Activated naive CD4-positive, alpha-beta T cell treated with Interleukin-2 at 50 U/mL for 16 hours (primary cell): ENCODE data around the gene ABCA2.

Experiments
- DNase-seq: peaks from one replicate; pipeline ENCODE4 v3.0.0-alpha.2; 2020

Gene ABCA2

DNA sequence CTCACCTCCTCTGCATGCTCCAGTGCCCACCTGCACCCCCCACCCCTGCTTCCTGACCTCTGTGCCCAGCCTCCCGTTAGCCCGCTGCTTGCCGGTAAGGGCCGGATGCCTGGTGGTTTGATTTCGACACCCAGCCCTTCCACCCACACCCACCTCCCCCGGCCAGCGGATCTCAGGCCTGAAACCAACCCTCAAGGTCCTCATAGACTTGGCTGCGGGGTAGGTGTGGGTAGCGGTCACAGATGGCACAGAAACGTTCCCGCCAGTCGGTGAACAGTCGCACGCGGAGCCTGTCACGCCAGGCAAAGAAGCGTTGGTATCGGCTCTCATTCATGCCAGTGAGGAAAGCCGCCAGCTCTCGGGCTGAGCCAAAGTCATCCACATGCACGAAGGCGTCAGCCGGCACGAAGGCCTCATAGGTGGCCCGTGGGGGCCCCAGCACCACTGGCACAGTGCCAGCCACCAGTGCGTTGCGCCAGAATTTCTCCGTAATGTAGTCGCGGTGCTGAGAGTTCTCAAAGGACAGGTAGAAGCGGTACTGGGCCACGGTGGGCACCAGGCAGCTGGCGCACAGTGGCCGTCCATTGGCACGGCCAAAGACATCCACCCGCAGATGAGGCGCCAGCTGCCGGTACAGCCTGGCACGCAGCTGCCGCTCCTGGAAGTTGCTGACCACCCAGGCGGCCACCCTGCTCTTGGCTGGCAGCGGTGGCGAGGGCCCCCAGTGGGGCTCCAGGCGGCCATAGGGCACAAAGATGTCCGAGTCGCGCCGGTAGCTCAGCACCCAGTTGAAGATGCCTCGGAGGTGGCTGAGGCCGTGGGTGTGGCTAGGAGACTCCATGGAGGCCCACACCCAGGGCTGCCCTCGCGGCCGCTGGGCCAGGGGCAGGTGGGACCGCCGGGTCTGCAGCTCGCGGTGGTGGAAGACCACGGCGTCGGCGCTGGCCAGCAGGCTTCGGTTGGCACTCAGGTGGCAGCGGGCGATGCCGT is 2.8 kb upstream of the ABCA2 start:
- DNase-seq = peak; percentile 74

DNA sequence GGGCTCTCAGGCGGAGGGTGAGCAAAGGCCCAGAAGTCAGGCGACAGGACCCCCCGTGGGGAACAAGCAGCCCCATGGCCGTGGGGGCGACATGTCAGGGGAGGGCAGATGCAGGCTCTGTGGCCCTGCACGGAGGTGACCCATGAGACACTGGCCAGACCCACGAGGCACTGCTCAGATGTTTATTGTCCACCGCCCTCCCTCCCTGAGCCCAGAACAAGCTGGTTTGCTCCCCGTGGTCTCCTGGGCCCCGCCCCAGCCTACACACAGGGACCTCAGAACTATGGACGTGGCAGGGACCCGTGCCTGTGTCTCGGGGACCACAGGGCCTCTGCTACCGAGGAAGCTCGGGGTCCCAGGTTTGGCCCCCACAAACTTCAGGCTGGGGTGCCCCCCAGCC is 2.0 kb upstream of the ABCA2 start:
- no peak for DNase-seq

DNA sequence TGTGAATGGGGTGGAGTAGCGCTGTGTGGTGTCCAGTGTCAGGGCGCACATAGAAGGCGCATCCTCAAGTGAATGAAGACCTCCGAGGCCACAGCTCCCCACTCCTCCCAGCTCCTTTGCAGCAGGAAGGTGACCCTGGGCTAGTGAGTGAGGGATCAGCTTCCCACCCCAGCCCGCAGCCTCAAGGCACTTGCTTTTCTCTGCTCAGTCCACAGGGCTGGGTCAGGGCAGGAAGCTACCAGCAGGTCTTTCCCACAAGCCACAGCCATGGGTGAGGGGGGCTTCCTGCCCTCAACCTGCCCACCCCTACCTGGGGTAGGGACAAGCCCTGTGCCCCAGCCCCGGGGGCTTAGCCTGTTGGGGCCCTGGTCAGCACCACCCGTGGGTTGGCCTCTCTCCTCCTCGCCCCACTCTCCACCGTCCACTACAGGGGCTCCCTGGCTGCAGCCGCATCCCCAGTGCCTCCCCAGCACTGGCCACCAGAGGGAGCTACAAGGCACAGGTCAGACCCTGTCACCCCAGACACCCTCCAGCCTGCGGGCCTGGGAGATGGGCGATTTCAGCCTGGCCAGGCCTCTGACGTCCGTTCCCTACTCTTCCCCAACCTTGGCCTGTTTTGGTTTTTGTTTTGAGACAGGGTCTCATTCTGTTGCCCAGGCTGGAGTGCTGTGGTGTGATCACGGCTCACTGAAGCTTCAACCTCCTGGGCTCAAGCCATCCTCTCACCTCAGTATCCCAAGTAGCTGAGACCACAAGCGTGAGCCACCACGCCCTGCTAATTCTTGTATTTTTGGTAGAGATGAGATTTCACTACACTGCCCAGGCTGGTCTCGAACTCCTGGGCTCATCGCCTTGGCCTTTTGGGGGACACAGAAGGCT is 1.3 kb upstream of the ABCA2 start:
- peak; percentile 79 for DNase-seq

DNA sequence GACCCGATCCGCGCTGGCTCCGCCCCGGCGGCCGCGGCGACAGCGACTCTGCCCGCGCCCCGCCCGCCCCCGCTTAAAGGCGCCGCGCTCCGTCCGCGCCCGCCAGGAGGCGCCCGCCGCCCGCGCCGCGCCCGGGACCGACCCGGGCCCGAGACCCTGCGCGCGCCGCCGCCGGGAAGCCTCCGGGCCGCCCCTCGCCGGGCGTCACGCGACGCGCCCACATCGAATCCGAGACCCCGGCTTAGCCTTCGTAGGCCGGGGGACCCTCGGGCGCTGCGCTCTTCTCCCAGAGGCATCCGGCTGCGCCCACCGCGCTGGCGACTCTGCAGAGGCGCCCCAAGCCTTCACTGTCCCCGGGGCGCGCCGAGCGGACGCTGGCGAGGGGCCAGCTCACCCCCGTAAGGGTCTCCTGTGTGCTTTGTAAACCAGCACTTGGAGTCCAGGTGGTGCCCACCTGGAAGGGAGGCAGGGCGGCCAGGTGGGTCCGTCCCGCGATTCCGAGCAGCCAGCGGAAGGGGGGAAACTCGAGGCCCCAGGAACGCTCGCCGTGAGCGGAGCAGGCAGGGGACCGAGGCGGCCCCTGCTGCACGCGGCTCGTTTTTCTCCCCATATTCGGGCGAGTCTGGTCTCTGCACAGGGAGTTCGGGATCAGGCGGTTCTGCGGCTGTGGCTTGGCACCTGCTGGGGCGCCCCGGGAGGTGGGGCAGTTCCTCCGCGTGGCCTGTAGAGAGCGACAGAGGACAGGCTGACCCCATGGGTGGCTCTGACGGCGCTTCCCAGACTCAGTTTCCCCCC is 423 bp upstream of the ABCA2 start:
- peak; percentile 71 for DNase-seq

DNA sequence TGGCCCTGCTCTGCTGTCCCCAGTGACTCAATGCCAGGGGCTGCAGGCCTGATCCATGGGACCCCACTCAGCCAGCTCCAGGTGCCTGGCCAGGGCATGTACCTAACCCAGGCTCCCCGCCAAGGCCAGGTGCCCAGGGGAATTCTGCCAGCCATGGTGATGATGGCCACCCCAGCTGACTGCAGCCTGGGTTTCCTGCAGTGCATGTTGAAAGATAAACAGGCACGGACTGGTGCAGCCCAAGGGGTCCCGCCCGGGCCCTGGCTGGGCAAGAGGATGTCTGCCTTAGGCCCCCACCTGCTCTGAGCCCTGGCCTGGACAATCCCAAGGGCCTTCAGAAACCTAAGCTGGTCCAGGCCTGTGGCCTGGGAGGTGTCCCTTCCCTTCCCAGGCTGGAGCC is 1.2 kb downstream of the ABCA2 start:
- no peak for DNase-seq

DNA sequence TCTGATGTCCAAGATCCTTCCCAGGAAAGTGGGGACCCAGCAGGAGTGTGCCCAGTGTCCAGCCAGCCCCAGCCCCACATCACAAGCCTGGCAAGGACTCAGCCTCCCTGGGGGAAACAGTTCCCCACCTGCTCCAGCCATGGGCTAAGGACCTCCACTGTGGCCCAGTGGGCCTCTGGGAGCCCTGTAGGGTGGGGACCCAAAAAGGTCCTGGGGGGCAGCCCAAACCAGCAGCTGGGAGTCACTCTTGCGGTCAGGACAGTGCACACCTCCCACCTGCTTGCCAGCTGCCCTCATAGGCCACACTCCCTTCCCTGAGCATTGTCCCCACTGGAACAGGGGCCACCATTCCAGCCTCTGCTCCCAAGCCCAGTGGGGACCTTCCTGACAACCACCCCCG is 1.7 kb downstream of the ABCA2 start:
- DNase-seq = no peak

DNA sequence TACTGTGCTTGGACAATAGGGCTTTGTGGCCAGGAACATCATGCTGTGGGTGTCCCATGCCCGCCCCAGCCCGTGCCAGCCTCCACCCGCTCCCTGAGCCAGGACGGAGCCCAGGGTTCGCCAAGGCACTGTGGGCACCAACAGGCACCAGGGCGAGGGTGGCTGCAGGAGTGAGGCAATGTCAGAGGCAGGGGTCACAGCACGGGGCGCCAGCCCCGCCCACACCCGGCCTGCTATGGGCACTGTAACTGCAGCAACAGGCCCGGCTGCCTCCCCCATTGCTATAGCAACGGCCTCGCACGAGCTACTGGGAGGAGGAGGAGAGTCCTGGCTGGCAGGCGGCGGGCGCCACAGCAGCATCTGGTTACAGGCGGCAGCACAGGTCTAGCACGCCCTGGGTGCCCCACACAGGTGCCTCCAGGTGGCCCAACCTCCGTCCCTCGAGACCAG is 2.5 kb downstream of the ABCA2 start:
- no peak for DNase-seq

DNA sequence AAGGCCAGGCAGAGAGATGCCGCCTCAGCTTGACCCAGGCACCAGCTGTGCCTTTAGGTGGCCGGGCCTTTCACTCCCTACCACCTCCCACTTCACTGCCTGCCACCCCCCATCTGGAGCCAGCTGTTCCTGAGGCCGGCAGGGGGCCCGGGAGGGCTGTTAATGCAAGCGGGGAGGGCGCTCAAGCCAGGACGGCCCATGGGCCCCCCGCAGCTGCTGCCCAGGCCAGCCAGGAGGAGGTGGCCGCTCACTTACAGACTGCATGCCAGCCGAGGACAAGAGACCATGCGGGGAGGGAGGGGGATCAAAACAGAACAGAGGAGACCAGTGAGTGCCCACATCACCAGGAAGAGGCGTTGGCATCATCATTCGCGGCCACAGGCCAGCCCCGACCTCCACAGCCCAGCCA is 4.5 kb downstream of the ABCA2 start:
- DNase-seq = no peak

DNA sequence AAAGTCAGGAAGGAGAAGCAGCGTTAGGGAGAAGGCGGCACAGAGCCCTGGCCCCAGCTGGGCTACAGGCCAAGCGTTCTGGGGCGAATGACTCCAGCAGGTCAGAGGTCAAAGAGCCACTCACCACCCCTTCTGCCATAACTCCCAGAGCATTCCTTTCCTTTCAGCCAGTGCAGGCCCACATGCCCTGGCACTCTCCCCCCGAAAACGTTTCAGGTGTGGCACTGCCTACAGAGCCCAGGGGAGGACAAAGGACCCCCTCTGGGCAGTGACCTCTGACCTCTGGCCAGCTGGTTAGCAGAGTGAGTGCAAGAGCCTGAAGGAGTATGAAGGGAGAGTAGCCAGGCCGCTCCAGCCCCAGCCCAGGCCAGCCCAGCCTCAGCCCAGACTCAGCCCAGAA is 4.9 kb downstream of the ABCA2 start:
- no peak for DNase-seq

DNA sequence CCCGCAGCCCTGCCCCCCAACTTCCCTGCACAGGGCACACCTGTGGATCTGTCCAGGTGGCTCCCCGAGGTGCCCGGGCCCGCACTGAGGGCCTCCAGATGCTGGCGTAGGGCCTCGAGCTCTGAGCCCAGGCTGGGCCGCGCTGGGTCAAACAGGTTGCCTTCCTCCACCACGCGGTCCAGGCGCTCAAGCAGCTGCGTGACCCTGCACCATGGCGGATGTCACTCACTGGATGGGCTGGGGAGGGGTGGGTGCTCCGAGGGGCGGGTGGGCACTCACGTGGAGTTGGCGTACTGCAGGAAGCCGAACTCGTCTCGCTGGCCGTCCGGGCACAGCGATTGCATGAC is 5.4 kb downstream of the ABCA2 start:
- no peak for DNase-seq

DNA sequence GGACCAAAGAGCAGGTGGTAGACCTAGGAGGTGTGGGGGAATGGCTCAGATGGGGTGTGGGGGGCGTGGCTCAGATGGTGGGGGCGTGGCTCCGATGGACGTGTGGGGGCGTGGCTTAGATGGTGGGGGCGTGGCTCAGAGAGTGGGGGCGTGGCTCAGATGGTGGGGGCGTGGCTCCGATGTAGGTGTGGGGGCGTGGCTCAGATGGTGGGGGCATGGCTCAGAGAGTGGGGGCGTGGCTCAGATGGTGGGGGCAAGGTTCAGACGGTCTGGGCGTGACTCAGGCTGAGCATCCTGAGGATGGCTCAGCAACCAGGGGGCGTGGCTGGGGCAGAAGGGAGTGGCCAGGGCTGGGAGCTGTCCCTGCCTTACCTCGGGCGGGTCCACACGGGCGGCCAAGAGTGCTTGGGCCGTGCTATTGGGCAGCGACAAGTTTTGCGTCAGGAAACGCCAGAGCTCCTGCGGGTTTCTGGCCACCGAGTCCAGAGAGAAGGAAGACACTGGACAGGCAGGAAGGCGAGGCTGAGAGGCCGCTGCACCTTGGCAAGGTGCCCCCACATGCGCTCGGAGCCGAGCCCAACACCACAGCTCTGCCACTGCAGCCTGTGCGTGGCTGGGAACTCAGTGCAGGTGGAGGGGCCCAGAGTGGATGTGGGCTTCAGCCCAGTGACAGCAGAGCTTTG is 5.9 kb downstream of the ABCA2 start:
- DNase-seq = peak; percentile 78

DNA sequence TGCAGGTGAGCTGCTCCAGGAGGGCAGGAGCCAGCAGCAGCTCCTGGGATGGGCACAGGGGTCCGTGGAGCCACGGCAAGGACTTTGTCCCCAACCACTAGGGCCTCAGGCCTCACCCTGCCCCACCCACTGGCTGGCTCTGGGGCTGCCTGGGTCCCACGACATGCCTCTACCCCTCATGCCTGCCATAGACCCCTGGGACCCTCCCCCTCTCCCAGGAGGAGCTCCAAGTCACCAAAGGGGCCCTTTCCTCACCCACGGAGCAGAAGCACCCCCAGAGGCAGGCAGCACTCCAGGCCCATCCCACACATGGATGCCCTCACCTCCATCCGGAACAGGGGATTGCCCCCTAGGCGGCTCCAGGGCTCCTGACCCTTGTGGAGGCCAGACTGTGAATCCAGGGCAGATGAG is 6.5 kb downstream of the ABCA2 start:
- no peak for DNase-seq

DNA sequence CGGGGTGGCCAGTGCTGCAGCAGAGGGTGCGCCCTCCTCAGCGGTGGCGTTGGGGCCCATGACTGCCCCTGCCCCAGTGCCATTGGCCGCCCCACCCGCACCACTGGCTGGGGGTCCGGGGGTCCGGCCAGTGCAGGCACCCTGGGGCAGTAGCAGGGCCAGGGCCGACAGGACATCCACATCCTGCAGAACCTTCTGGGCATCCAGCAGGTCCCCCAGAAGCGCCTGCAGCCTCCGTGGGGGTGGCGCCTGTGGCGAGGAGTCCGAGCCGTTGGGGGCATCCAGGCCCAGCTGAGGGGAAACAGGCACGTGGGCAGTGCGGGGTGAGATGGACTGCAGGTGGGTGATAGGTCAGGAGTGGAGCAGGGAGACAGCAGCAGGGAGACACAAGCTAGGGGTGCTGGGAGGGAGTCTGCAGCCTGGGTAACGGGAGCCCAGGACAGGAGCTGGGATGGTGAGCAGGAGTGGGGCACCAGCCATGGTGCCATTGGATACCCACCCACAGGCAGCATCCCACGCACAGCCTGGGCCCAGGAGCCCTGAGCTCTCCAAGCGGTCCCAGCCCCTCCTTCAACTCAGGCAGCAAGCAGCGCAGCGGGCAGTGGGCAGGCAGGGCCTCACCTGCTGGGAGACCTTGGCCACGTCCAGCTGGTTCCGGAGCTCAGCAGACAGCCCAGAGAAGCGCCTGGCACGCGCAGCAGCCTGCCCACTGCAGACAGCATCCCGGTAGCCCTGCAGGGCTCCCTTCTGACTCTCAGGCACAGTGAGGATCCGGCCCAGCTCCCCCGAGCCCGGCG is 7.1 kb downstream of the ABCA2 start:
- DNase-seq = no peak

DNA sequence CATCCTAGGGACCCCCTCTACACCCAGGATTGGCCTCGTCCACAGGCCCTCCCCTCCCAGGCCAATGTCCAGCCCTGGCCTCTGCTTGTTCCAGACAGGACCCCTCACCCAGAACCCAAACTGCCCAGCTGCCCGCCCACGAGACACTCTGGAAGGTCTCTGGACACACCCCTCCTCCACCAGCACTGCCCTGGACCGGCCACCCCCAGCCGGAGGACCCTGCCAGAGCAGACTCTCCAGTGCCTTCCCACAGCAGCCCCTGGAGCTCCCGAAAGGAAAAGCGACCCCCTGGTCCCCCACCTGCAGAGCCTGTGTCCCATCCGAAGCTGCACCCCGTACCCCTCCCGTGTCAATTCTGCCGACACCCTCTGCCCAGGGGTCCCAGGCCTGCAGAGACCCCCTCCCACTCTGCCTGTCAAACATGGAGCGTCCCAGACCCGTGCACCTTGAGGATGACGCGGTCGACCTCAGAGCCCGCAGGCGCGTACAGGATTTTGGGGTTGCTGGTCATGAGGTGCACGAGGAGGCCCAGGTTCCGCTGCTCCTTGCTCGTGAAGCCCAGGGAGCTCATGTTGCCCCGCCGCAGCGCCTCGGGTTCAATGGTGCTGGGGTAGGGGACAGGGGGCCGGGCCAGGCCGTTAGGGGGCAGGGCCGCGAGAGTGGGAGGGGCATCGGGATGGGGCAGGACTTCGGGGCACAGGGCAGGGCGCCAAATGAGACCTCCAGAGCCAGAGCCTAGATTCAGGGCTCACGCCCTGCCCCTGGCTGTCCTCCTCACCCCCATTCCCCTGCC is 8.0 kb downstream of the ABCA2 start:
- no peak for DNase-seq

DNA sequence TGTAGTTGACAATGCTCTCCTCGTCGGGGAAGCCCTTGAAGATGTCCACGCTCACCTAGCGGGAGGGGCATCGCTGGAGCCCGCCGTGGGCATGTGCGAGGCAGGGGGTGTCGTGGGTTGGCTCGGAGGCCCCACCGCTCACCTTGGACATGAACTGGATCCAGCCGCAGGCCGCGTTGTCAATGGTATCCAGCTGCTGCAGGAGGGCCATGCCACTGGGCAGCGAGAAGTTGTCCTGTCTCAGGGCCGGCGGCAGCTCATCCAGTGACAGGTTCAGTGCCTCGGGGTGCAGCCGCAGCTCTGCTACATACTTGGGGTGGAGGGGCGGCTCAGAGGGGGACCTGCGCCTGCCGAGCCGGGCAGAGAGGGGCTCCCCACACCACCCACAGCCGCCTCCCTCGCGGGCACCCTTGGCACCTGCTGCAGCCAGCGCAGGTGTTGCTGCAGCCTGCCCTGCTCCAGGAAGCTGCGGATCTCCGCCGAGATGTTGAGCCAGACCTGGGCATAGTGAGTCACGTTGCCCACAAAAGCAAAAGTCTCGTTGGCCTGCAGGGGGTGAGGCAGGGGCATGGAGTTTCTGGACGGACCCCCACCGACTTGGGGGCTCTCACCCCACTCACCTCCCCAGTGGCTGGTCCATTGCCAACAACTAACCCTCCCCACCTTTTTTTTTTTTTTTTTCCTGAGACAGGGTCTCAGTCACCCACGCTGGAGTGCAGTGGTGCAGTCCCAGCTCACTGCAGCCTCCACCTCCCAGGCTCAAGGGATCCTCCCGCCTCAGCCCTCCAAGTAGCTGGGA is 9.1 kb downstream of the ABCA2 start:
- DNase-seq = no peak

DNA sequence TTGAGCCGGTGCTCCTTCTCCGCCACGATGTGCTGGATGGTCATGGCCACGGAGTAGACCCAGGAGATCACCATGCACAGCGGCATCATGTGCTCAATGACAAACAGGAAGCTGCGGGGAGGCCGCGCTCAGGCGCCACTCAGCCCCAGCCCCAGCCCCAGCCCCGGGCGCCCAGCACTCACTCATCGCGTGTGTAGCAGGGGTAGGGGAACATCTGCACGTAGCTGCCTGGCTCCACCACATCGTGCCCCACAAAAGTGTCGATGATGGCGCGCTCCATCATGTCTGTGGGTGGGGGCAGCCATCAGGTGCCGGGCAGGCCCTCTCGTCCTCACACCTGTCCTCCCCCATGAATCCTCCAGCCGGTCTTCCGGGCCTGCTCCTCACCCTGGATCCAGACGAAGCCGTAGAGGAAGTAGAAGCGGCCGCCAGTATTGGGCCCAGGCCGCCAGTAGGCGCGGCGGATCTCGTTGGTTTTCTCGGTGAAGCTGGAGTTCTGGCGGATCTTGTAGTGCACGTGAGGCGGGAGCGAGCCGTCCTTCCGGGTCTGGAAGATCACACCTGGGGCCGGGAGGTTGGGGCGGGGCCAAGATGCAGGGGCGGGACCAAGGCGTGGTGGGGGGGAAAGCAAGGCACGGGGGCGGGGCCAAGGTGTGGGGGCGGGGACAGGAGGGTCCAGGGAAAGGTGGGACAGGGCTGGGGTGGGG is 10.1 kb downstream of the ABCA2 start:
- DNase-seq = no peak

DNA sequence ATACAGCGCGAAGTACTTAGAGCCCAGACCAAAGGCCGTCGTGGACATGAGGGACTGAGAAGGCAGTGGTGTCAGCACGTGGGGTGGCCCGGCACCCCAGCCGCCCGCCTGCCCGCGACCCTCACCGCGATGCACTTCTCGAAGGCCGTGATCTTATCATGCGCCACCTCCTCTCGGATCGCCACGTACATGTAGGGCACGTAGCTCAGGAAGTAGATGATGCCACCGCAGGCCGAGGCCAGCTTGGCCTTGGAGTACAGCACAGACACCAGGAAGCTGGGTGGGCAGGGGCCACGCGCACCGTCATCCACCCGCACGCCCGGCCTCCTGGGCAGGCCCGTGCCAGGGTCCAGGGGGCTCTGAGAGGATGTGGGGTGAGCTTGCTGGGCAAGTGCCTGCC is 11.0 kb downstream of the ABCA2 start:
- no peak for DNase-seq

DNA sequence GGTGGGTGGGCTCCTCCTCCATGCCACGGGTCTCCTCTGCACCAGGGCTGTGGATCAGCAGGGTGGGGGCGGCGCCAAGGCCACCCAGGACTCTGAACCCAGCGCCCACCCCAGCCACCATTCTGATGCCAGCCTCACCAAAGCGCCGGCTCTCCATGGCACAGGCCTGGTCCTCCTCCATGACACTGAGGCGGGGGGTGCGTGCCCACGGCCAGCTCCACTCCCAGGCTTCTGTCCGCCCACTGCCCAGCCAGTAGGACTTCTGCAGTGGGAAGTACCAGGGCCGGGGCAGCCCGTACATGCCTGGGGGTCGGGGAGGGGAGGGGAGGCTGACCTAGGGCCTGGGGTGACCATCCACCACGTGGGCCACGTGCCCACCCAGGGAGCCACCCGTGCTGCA is 11.6 kb downstream of the ABCA2 start:
- DNase-seq = no peak

DNA sequence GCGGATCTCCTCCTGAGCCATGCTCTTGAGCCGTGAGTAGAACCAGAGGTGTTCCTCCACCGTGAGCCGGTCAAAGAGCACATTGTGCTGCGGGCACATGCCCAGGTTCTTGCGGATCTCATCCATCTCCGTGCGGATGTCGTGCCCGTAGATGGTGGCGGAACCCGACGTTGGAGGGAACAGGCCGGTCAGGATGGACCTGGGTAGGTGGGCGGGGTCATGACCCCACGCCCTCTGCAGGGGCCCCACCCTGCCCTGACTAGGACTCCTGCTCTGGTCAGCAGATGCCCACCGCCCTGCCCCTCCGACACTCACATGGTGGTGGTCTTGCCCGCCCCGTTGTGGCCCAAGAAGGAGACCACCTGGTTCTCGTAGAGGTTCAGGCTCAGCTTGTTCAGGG is 12.1 kb downstream of the ABCA2 start:
- no peak for DNase-seq
